Forelimb muscle (tissue), 1 donor: ENCODE data around the gene NTNG1. TPM values are rescaled to one million over a fixed set of nuclear protein-coding genes. Genes with fewer than 3 reads are reported as not detected.

Experiments used
- DNase-seq: peaks from one replicate; pipeline ENCODE4 v3.0.0-alpha.2; 2013; ENCODE audit warnings: low read depth
- polyA plus RNA-seq: library from polyadenylated mRNA; unstranded; fragments of 120-200 nt; gene quantifications from one replicate; pipeline ENCODE4 v1.2.1, GENCODE V29; 2013; ENCODE audit not compliant: insufficient read length

Gene NTNG1
- polyA plus RNA-seq, 1 donor: 8.5 TPM

DNA sequence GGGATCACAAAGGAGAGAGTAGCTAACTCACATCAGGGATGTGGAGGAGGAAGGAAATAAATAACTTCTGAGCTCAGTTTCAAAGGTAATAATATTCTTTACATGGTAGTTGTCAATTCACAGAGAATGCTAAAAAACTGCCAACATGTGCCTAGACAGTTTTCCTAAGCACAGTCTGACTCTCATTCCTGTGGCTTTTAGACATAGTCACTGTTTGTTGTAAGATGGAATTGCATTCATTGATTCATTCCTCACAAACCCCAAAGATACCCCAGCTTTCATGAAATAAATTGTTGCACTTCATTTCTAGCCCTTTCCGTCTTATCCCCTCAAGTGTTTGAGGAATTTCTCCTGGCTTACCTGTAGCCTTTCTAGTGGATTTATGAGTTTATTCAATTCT, 263.9 kb downstream of the NTNG1 start:
- no peak for DNase-seq

DNA sequence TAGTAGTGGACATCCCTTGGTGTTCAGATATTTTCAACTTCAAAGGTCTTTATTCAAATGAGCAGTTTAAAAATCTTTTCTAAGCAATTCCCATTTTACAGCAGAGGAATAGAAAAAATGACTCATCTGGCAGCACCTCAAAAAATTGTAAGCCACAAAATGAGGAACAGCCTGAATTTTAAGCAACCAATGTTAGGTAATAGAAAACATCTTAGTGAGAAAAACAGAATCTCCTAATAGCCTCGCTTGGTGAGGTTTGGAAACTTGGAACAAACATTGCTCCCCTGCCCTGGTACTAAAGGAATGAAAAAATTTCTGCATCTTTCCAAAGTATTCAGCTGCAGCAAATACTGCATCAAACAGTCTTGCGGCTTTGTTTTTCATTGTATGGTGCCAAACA, 264.4 kb downstream of the NTNG1 start:
- DNase-seq: peak; percentile 60

DNA sequence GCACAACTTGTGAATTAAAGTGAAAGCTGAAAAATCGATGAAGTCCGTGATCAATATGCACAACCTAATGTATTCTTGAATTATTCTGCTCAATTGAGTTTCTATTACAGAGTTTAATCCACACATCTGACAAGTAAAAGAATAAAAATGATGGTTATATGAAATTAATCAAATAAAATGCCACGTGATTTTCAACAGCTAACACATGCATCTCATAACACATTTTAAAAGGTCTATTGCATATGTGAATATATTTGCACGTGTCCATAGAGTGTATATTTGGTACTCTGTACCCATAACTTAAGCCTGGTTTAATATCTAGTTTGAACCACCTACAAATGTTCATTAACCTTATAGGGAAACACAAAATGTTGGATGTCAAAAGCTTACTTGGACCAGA, 266.2 kb downstream of the NTNG1 start:
- DNase-seq: no peak

DNA sequence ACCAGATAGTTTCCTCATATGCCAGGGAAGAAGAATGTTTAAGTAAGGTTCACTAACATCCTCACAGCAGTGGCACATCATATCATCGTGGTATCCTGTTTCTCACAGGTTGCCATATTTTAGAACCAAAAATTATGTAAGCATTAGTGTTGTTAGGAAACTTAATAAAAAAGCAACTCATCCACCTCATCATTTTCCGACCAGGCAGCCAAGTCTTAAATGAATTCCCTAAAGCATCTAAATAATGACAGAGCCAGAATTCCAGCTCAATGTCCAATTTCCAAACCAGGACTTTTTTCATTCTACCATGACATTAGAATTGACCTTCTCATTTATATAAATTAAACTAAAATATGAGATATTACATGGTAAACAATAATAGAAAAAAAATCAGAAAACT, 272.7 kb downstream of the NTNG1 start:
- peak; percentile 53 for DNase-seq

DNA sequence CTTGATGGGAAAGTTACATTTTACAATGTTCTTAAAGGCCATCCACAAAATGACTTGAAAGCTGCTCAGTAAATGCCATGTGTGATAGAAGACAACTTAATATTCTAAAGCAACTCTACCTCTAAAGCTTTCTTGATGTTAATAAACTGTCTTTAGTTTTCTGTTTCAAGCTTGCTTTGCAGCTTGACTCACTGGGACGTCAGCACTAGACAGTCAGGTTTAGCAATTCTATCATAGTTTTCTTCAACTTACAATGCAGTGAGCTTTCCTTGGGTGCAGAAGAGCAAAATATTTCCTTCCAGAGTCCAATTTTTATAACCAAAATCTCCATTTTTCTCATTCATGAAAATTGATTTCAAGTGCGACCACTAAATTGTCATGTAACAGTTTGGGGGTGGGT, 273.1 kb downstream of the NTNG1 start:
- no peak for DNase-seq

DNA sequence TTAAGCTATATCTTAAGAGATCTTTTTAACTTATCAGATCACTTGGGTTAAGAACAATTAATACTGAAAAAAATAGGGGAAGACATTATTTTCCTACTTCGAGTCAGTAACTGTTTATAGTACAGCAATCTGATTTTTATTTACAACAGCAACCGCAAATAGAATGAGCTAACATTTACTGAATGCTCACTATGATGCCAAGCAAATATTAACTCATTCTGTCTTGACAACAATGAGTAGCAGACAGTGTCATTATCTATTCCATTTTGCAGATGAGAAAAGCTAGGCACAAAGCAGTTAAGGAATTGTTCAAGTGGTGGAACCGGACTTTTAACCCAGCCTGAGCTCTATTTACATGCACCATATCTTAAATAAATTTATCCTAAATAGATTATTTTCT, 273.7 kb downstream of the NTNG1 start:
- DNase-seq: no peak

DNA sequence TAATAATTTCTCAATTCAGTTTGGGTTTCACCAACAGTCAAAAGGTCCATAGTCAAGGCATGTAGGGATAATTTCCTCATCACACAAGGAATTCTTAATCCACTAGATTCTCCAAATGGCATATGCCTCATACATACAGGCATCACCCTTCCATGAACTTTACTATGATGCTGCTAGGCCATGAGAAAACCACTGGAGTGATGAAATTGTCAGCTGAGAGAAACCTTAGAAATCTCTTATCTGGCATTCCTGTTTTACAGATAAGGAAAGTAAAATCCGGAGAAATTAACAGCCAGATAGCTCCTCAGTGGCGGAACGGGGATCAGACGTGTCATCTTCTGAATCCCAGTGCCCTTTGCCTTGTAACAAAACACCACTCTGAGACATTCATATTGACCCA, 274.4 kb downstream of the NTNG1 start:
- no peak for DNase-seq

DNA sequence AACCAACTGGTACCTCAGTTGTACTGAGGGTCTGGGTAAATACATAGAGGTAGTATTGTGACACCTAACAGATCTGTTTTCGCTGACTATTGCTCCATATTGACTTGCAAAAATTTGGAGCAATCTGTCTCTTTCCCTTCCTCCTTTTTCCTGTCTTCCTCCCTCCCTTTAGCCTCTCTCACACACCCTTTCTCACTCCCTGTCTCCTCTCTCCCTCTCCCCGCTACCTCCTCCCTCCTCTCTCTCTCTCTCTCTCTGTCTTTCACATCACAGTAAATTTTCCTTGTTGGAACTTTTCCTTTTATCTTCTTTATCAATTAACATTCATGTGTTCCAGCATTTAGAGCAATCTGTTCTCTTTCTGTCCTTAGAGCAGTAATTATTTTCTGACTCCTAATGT, 278.2 kb downstream of the NTNG1 start:
- no peak for DNase-seq

DNA sequence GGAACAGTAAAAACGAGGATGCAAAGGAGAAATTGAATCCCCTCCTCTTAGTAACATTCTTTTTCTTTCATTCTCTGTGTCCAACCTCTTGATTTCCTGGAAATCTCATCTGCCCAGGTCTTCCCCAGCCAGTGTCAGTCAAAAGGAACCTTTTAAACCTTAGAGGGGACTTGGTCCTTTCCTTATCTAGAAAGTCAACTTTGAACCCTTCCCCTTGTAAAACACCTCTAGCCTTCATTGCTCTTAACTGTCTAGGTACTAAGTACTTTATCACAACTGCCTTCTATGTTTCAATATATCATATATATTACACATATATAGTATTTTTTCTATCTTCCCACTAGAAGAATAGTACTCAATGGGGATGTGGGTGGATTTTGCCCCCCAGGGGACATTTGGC, 282.1 kb downstream of the NTNG1 start:
- DNase-seq: no peak

DNA sequence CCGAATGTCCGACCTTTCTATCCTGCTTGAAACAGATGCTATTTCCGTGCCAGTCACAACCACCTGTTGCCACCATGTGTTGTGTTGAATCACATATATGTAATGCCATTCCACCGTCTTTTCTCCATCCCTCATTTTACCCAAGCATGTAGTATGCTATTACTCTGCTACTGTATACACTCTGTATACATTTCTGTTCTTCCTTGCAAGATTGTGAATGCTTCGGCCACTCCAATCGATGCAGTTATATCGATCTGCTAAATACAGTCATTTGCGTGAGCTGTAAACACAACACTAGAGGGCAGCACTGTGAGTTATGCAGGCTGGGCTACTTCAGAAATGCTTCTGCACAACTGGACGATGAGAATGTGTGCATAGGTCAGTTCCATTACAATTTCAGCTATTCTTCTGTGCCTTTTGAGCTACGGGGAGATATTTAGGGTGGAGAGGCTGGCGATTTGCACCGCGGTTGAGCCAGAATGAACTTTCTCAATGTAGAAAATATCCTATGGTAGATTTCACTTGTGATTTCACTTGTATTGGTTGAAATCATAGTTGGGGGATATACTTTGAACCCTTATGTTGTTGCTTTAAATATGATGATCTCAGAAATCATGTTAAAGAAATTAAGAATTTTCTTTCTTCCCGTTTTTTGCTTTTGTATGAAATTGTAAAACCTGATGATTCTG, 289.8 kb downstream of the NTNG1 start:
- no peak for DNase-seq

DNA sequence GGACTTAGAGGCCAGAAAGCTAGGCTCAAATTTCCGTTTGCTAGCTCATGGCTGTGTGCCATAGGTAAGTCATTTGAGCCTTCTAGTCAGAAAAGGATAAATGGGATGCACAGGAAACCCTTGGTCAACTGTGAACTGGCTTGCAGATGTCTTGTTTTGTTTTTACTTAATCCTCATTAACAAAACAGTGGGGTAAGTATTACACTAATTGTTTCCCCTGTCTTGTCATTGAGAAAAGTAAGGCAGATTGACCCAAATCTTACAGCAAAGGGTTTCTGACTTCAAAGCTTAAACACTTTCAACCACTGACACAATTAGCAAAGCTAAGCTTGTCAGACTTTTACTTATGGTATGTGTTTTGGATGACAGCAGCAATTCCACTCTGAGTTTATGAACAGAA, 291.3 kb downstream of the NTNG1 start:
- no peak for DNase-seq

DNA sequence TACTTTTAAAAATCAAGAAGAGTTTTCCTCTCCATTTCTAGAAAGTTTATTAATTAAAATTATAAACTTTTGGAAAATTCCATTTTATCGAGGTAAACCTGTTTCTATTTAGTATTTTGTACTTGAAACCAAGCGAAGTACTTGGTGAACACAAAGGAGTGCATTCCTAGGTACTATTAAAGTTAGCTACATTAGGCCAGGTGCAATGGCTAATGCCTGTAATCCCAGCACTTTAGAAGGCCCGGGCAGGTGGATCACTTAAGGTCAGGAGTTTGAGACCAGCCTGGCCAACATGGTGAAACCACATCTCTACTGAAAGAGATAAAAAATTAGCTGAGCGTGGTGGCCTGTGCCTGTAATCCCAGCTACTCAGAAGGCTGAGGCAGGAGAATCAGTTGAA, 292.2 kb downstream of the NTNG1 start:
- no peak for DNase-seq

DNA sequence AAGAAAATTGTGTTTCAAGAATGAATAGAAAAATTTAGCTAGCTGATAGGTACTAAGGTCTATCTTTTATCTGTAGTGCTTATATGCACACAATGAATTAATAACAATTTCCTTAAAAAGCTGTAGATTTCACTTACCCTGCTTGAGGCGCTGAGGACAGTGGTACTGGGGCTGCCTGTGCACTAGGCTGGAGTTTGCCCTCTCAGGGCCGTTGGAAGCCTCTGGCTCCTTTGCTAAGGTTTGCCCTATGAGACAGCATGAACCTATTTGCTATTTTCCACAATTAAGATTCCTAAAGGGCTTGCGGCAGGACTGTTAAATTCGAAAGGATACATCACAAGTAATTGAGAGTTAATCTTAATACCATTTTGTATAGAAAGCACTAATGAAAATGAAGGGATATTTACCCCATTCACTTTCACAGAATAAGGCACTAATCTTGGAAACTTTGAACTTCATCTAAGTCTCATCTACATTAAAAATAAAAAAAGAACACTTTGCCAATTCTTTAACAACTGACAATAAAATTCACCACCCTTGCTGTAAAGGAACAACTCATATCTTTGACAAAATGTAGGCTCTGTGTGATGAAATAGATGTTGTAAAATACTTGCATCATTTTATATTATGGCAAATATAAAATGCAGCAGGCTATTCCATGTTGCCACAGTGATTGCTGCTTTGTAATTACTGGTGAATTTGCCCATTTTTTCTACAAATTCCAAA, 293.0 kb downstream of the NTNG1 start:
- DNase-seq: no peak

DNA sequence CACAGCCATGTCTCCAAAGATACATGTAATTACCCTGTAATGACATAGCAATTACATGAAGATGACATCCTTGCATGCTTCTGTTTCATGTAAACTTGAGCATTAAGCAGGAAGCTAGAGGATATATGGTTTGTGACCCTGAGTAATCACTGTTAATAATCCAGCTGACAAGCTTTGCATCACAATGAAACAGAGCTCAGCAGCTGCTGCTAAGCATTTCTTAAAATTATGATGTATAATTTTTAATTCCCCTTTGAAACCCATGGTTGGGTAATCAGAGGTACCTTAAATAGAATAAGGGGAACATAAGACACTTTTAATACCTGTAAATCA, 293.5 kb downstream of the NTNG1 start:
- no peak for DNase-seq

DNA sequence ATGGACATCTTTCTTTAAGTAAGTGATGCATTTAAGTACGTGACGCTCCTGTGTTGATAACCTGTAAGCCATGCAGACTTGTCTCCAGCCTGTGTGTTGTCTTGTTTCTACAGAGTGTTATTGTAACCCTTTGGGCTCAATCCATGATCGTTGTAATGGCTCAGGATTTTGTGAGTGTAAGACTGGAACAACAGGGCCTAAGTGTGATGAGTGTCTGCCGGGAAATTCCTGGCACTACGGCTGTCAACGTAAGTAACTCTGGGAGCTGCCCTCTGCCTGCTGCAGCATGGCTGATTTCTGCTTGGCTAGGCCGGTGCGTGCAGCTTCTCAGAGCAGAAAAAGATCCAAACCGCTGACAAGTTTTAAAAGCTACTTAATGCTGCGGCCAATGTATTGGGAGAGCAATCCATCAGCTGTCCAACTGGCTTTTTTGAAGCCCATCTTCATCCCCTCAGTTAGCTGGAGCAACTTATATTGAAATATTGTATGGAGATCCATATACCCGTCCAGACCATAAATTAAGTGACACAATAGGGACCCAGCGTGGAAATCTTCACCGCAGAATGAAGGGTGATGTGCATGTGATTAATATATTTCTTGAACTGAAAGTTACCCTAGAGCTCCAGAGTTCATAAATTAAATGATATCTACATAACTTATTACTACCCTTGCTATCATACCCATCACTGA, 295.9 kb downstream of the NTNG1 start:
- no peak for DNase-seq

DNA sequence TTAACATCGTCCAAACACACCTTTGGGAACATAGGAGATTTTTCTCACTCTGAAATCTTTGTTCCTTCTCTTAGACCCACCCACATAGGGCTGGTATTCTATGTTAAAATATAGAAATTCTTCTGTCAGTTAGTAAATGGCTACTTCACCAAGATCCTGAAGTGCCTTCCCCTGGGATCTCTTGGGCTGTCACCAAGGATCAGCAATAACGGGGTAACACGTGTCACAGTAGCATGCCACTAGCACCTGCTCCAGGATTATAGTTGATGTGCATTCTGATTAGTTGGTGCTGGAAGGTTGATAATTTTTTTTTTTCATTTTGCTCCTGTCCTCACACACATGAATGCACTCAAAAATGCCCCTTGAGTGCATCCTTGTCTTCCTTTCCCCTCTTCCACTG, 298.7 kb downstream of the NTNG1 start:
- DNase-seq: no peak

DNA sequence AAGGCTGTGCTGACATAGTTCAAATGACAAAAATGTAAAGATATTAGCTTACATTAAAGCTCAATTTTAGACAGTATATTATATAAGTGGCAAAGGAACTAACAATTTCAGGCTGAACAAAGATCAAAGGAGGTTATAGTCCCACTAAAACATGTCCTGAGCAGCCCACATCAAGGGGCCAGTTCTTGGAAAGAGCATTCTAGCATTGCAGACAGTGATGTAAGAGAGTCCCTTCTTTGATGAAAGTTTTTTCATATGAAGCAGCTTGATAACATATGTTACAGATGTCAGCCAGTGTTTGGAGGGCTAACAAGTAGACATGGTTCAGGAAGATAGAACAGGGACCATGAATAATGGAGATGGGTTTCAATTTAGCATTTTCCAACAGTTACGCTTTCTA, 301.7 kb downstream of the NTNG1 start:
- DNase-seq: no peak

DNA sequence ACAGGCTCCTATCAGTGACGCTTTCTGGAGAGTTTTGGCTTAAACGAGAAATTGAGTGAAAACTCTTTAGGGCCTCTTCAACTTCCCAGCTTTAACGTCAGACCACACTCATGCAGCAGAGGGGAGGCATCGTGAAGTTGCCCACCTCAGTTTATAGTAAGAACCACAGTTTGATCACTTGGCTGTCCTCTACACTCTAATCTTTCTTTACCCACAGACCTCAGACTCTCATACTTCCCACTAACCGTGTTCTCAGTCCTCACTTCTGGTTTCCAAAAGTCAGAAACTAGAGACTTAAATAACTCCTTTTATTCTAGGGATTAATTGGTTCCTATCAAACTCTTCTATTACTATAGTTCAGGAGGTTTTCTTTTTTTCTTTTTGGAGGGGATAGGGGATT, 302.2 kb downstream of the NTNG1 start:
- DNase-seq: no peak

DNA sequence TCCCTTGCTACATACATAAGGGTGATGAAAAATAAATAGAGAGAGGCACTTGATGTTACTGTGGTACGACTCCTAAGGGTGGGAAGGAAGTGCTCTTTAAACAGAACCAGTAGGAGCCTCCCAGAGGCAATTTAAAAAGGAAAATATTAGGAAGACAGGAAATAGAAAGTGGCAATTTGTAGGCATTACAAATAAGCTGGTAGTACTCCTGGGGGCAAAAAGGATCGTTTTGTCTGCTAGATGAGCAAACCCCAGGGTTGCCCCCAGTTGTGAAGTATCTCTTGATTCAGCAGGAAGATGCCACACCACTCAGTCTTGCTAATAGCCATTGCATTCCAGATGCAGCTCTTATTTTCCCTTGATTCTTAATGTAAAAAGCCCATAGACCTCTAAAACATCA, 303.0 kb downstream of the NTNG1 start:
- no peak for DNase-seq

DNA sequence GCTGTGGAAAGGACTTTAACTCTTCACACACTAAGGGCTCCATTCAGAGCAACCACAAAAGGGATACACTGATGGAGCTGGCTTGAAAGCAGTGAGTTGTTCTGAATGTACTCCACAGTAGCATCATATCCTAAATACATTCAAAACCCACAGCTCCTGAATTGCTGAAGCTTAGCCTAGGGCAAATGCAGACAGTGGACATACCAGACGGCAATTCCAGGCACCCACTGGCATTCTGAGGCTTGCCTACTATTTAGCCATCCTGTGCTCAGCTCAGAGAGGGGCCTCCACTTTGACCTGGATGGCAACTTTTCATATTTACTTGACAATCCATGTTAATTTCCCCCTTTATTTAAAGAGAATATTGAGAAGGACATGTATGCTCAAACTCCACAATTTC, 303.5 kb downstream of the NTNG1 start:
- no peak for DNase-seq

DNA sequence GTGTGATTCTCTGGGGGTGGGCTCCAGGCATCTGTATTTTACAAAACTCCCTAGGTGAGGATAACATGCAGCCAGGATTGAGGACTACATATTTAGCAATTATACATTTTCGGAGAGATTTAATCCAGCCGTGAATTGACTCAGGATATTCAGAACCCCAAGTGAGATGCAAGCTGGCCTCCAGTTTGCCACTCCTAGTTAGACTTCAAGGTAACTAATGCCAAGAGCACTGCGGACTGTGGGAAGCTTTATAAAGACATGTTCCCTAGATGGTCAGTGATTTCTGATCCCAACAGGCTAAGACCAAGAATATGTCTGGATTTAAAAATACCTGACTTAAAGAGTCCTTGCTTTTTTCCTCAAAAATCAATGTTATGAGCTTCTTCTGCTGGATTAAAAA, 308.5 kb downstream of the NTNG1 start:
- DNase-seq: no peak

DNA sequence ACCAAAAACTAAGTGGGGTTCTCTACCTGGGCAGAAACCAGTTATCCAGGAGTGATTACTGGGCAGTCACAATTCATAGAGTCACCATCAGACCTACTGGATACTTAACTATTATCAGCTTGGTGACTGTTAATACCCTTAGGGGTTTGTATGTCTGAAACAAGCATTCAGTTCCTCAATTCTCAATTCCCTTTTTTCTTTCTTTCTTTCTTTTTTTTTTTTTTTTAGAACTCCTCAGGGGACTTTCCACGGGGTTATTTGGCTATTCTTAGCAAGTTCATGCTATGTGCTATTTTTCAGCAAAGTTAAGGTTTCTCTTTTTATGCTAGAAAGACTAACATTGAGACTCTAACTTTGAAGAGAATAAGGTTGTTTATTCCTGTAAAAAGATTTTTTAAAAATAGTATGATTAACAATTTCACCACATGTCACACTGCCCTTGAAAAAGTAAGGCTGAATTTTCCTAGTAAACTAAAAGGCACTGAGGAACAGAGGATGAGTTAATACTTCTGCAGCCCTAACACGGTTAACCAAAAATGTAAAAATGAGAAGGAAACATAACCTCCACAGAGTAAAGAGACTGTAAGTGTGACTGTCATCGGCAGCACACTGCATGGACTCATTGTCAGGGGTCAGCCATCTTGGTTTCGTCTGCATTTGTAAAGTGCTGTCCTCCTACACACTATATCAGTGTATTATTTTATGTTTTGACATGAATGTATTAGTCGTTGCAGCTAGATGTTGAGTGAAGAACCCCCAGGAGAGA, 310.2 kb downstream of the NTNG1 start:
- DNase-seq: no peak

DNA sequence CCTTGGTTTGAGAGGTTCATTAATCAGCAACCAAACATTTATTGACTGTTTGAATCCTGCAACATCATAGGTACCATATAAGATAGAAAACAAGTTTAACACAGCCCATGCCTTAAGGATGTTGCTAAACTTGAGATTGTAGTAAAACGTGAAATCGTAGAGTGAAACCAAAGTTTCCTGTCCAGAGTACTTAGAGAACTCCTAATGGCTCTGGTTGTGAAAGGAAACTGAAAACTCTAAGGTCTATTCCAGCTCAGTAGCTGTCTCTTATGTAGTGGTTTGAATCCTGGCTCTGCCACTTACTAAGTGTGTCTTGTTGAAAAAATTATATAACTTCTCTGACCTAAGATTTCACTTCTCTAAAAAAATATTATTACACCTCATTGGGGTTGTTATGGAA, 310.9 kb downstream of the NTNG1 start:
- no peak for DNase-seq
